ENCODE measurements around the gene HMCES.

GRCh38 chr3:129317014-129317771, 38.5 kb downstream of the HMCES start:
- TF ChIP-seq CTCF (IDR thresholded peaks at IDR 0.05) (no peak), EZH2 (IDR thresholded peaks at IDR 0.05; ENCODE audit: borderline replicate concordance, insufficient read depth, low read depth, low read length, poor library complexity, severe bottlenecking) (no peak)

Data from B cell (primary cell).